ENCODE data around the gene ARHGAP22.

Gene ARHGAP22

GRCh38 chr10:48447356-48448215, 157.3 kb downstream of the ARHGAP22 start:
- TF ChIP-seq CTCF (IDR thresholded peaks at IDR 0.05) (no peak), ZFX (IDR thresholded peaks at IDR 0.05; ENCODE audit: borderline replicate concordance) (no peak)
- no peak overlapping the region for H3K27ac ChIP-seq

GRCh38 chr10:48446785-48447184, 158.1 kb downstream of the ARHGAP22 start:
- TF ChIP-seq ZFX (IDR thresholded peaks at IDR 0.05; ENCODE audit: borderline replicate concordance) (no peak), CTCF (IDR thresholded peaks at IDR 0.05) (no peak)
- no peak overlapping the region for H3K27ac ChIP-seq

- no peak overlapping the region for H3K27ac ChIP-seq
- TF ChIP-seq CTCF (IDR thresholded peaks at IDR 0.05) (no peak), ZFX (IDR thresholded peaks at IDR 0.05; ENCODE audit: borderline replicate concordance) (no peak)
Observed at GRCh38 chr10:48445932-48446331, 158.9 kb downstream of the ARHGAP22 start.

DNA sequence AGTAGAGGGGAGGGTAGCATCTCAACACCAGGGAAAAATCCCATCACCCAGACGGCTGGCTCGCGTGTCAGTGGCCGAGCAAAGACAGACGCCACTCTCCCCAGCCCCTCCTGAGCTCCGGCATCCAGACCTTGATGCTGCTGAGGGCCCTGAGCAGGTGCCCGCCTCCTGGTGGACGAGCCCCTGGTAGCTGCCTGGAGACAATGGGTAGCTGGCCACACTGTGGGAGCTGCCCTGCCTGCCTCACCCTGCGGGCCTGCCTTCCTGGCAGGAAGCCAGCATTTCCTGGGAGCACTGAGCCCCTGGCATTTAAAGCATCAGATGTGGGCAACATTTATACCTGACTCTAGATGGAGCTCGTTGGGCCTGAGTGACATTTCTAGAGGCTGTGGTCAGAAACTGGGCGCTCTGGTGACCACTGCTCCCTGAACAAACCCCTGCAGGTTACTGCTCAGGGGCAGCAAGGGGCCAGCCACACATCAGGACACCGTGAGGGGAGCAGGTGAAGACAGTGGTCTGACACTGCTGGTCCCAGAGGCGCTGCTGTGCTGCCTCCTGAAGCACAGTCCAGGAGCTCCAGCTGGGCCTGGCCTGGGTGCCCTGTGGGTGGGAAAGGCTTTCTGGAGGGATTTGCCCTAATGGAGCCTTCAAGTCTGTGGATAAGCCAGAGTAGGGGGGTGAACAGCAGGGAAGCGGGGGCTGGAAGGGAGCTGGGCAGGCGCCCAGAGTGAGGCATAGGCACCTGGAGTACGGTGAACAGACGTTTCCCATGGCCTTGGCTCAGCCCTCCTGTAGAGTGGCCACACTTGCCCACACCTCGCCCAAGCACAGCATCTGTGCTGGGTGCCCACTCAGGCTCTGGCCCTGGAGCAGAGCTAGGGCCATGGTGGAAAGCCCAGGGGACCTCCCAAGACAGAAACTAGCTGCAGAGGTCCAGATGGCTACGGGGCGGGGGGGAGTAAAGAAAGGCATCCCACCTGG, 159.7 kb downstream of the ARHGAP22 start:
- no peak overlapping the region for H3K27ac ChIP-seq
- TF ChIP-seq ZFX (IDR thresholded peaks at IDR 0.05; ENCODE audit: borderline replicate concordance) (no peak), CTCF (IDR thresholded peaks at IDR 0.05) (no peak)

DNA sequence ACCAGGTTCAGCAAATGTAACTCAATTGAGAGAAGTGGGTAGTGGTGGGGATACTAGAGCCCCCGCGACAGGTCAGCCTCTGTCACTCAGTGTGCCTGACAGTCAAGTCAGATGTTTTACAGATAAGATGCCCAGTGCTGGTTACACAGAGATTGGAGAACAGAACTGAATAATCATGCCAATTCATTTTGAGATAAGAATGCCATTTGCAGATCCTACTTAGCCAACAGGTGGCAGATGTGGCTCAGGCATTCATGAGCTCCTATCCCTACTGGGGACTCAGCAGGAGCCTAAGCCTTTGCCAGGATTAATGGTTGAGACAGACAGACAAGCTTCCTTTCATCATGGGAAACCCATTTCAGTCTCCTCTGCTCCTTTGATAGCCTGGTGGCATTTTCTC, 160.6 kb downstream of the ARHGAP22 start:
- no peak overlapping the region for H3K27ac ChIP-seq
- peak; percentile 35 for TF ChIP-seq CTCF (IDR thresholded peaks at IDR 0.05)
- TF ChIP-seq ZFX (IDR thresholded peaks at IDR 0.05; ENCODE audit: borderline replicate concordance), result no peak

- TF ChIP-seq CTCF (IDR thresholded peaks at IDR 0.05) (no peak), ZFX (IDR thresholded peaks at IDR 0.05; ENCODE audit: borderline replicate concordance) (no peak)
- no peak overlapping the region for H3K27ac ChIP-seq
Observed at GRCh38 chr10:48442809-48443177, 162.1 kb downstream of the ARHGAP22 start.
